GM19463 (cell line): ENCODE measurements around the gene PANX2.
"Not testable (repeated sequence)": the region's sequence is repeated elsewhere in the genome, so short reads cannot be mapped to it uniquely, and the experiment has no call there.

Experiments
- ATAC-seq: cut with Tn5 transposase; IDR thresholded peaks from one replicate; pipeline ENCODE4 v1.9.1; 2021; ENCODE audit warnings: mild to moderate bottlenecking, moderate library complexity; ENCODE audit not compliant: unreplicated experiment

PANX2 gene

GRCh38 chr22:50146439-50147238, 23.9 kb upstream of the PANX2 start:
- ATAC-seq: no peak

- ATAC-seq: not testable (repeated sequence)
Observed at GRCh38 chr22:50147258-50148165, 23.0 kb upstream of the PANX2 start.

GRCh38 chr22:50148166-50148500, 22.4 kb upstream of the PANX2 start:
- ATAC-seq: no peak

GRCh38 chr22:50148991-50149721, 21.4 kb upstream of the PANX2 start:
- no peak for ATAC-seq

GRCh38 chr22:50150161-50151129, 20.1 kb upstream of the PANX2 start:
- ATAC-seq: no peak

- no peak for ATAC-seq
Observed at GRCh38 chr22:50151571-50152537, 18.7 kb upstream of the PANX2 start.

- no peak for ATAC-seq
Observed at GRCh38 chr22:50153056-50153755, 17.3 kb upstream of the PANX2 start.

- ATAC-seq: no peak
Observed at GRCh38 chr22:50153756-50154140, 16.8 kb upstream of the PANX2 start.

- ATAC-seq: no peak
Observed at GRCh38 chr22:50157709-50158375, 12.7 kb upstream of the PANX2 start.

- ATAC-seq: no peak
Observed at GRCh38 chr22:50160947-50161346, 9.6 kb upstream of the PANX2 start.

- no peak for ATAC-seq
Observed at GRCh38 chr22:50161508-50162390, 8.8 kb upstream of the PANX2 start.

- no peak for ATAC-seq
Observed at GRCh38 chr22:50162391-50162956, 8.1 kb upstream of the PANX2 start.

GRCh38 chr22:50165436-50166123, 5.0 kb upstream of the PANX2 start:
- no peak for ATAC-seq

GRCh38 chr22:50167689-50168489, 2.6 kb upstream of the PANX2 start:
- ATAC-seq: no peak

- not testable (repeated sequence) for ATAC-seq
Observed at GRCh38 chr22:50168490-50169180, 1.9 kb upstream of the PANX2 start.
